ENCODE results near the gene USP24. TPM values are rescaled to one million over a fixed set of nuclear protein-coding genes. Genes with fewer than 3 reads are reported as not detected.
A peak's percentile ranks its signal among the peaks of the same experiment; 100 is the strongest.

USP24 gene
- total RNA-seq, 1 donor, result 43.1 TPM

DNA sequence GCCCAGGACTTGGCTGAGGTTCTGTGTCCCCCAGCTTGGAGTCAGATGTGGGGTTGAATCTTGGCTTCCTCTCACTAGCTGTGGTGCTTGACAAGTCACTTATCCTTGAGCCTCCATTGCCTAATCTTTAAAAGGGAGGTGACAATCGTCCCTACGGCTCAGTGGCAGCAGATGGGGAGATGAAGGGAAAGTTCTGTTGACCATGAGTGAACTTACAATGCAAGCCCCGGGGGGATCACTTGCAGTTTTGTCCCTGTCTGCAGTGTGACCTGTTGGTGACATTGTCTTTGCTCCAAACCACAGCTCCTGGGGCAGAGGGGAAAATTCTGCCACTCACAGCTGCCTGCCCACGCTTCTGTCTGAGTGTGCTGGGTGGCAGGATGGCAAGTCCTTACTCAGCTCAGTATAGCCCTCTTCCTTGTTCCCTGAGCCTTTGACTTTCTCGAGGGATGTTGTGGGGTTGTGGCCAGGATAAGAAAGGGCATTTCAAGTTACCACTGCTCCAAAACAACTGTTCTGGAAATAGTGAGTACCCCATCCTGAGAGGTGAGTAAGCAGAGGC, 174.2 kb downstream of the USP24 start:
- H3K4me3 ChIP-seq (ENCODE audit: insufficient read depth, low read length), result no peak overlapping the region
- no peaks in the 10 kb centered on the region for H3K36me3 ChIP-seq (ENCODE audit: insufficient read depth, low read length)

GRCh38 chr1:55040083-55040932, 174.9 kb downstream of the USP24 start:
- no peak overlapping the region for H3K4me3 ChIP-seq (ENCODE audit: insufficient read depth, low read length)

More for the DNA sequence above, 174.2 kb downstream of the USP24 start:
- Histone ChIP-seq H3K27me3 (ENCODE audit: insufficient read depth, low read length) (peaks cover 70% of the 10 kb centered on the region), H3K79me2 (ENCODE audit: insufficient read depth, low read length) (no peaks in the 10 kb centered on the region), H3K27ac (ENCODE audit: low read depth, low read length) (no peak overlapping the region), H2AFZ (ENCODE audit: low read length) (no peak overlapping the region), H4K20me1 (ENCODE audit: insufficient read depth, low read length) (no peaks in the 10 kb centered on the region), H3K4me2 (ENCODE audit: insufficient read depth, low read length) (no peak overlapping the region), H3K4me1 (ENCODE audit: insufficient read depth, low read length) (no peaks in the 10 kb centered on the region), H3K9me3 (ENCODE audit: low read depth, low read length) (no peaks in the 10 kb centered on the region)
- DNase-seq (ENCODE audit: insufficient read length, low spot score, missing footprints), result peak; percentile 50
- TF ChIP-seq CTCF (IDR thresholded peaks at IDR 0.05; ENCODE audit: extremely low read depth, low read depth, low read length), result no peak

GRCh38 chr1:55039342-55040082, 175.7 kb downstream of the USP24 start, which contains the start of gene PCSK9:
PCSK9 (plus strand) TSS chr1:55039548; CDS start chr1:55039838, 290 bp downstream.
- Histone ChIP-seq H3K4me2 (ENCODE audit: insufficient read depth, low read length) (no peak within 1 kb of the TSS), H3K4me1 (ENCODE audit: insufficient read depth, low read length) (no peaks in the 10 kb centered on the region), H3K9me3 (ENCODE audit: low read depth, low read length) (no peaks in the 10 kb centered on the region), H3K4me3 (ENCODE audit: insufficient read depth, low read length) (peak within 1 kb of the TSS; percentile 3), H3K79me2 (ENCODE audit: insufficient read depth, low read length) (no peaks in the 10 kb centered on the region), H2AFZ (ENCODE audit: low read length) (peak within 1 kb of the TSS; percentile 2), H3K27me3 (ENCODE audit: insufficient read depth, low read length) (peaks cover 77% of the 10 kb centered on the region), H3K36me3 (ENCODE audit: insufficient read depth, low read length) (no peaks in the 10 kb centered on the region), H4K20me1 (ENCODE audit: insufficient read depth, low read length) (no peaks in the 10 kb centered on the region), H3K27ac (ENCODE audit: low read depth, low read length) (no peak within 1 kb of the TSS)
- no peak for TF ChIP-seq CTCF (IDR thresholded peaks at IDR 0.05; ENCODE audit: extremely low read depth, low read depth, low read length)
- DNase-seq (ENCODE audit: insufficient read length, low spot score, missing footprints), result peak; percentile 93

More at GRCh38 chr1:55040083-55040932, 174.9 kb downstream of the USP24 start:
- H2AFZ ChIP-seq (ENCODE audit: low read length), result no peak overlapping the region
- no peaks in the 10 kb centered on the region for H3K4me1 ChIP-seq (ENCODE audit: insufficient read depth, low read length)
- no peaks in the 10 kb centered on the region for H4K20me1 ChIP-seq (ENCODE audit: insufficient read depth, low read length)
- peaks cover 74% of the 10 kb centered on the region for H3K27me3 ChIP-seq (ENCODE audit: insufficient read depth, low read length)
- peak; percentile 68 for DNase-seq (ENCODE audit: insufficient read length, low spot score, missing footprints)
- H3K79me2 ChIP-seq (ENCODE audit: insufficient read depth, low read length), result no peaks in the 10 kb centered on the region
- no peaks in the 10 kb centered on the region for H3K9me3 ChIP-seq (ENCODE audit: low read depth, low read length)
- no peak overlapping the region for H3K4me2 ChIP-seq (ENCODE audit: insufficient read depth, low read length)
- no peak overlapping the region for H3K27ac ChIP-seq (ENCODE audit: low read depth, low read length)
- TF ChIP-seq CTCF (IDR thresholded peaks at IDR 0.05; ENCODE audit: extremely low read depth, low read depth, low read length), result no peak
- no peaks in the 10 kb centered on the region for H3K36me3 ChIP-seq (ENCODE audit: insufficient read depth, low read length)

Data from osteoblast (primary cell).